ENCODE results near the gene EIF4A3.

DNA sequence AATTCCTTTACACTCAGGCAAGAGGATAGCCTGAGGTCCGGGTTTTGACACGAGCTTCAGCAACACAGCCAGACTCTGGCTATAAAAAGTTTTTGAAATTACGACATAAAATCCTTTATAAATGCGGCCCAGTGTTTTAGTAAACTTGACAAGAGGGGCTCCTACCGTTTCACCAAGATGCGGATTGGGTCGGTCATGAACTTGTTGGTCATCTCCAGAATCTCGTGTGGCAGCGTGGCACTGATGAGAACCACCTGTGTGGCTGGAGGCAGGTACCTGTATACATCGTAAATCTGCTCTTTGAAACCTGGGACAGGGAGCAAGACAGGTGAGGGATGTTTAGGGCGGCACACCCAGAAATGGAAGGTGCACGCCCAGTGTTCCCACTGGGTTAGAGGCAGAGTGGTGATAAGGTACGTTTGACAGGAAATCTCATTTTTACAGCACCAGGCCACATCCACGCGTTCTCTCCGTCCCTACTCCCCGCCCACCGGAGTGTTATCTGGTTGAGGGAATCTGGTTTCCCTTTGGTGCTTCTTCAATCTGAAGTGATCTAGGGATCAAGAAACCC is 8.0 kb downstream of the EIF4A3 start:
- TF ChIP-seq ZNF224 (CRISPR knock-in tag; IDR thresholded peaks at IDR 0.05) (no peak), RAD51 (IDR thresholded peaks at IDR 0.05; ENCODE audit: borderline replicate concordance, low read depth) (no peak), SP1 (CRISPR knock-in tag; IDR thresholded peaks at IDR 0.05) (no peak), RAD21 (CRISPR knock-in tag; conservative IDR thresholded peaks at IDR 0.05 in 1 of 2, IDR thresholded peaks at IDR 0.05 in 1 of 2) (no peak)
